ENCODE data around the gene LDLRAD2. TPM values are rescaled to one million over a fixed set of nuclear protein-coding genes. Genes with fewer than 3 reads are reported as not detected.

LDLRAD2 gene
- total and polyA plus RNA-seq, 2 of the 8 experiments (the other 6 are each of a cell fraction or from before 2014, with no cell fraction given), result 0.48 to 0.74 TPM

DNA sequence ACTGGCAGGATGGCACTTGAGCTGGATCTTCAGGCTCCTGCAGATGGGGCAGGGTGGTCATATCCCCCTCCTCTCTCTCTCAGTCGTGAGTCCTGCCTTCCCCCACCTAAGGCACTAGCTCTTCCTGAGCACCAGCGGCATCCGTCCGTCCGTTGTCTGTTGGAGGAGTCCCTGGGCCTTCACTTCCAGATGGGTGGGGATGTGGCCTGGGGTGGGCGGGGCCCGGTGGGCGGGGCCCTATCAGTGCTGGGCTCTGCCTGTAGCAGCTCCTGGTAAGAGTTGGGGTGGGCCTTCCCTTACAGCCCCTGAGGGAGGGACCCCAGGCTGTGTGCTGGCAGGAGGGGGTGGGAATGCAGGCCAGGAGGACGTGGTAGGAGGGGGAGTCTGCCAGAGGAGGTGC, 10.3 kb downstream of the LDLRAD2 start (continued):
- no peak for TF ChIP-seq SRF (IDR thresholded peaks at IDR 0.05; ENCODE audit: low read depth, low read length)

Data from H1 (cell line).